ENCODE measurements around the gene PLA2G3. TPM values are rescaled to one million over a fixed set of nuclear protein-coding genes. Genes with fewer than 3 reads are reported as not detected.
"Not testable (repeated sequence)": the region's sequence is repeated elsewhere in the genome, so short reads cannot be mapped to it uniquely, and the experiment has no call there.

PLA2G3 gene, protein sequence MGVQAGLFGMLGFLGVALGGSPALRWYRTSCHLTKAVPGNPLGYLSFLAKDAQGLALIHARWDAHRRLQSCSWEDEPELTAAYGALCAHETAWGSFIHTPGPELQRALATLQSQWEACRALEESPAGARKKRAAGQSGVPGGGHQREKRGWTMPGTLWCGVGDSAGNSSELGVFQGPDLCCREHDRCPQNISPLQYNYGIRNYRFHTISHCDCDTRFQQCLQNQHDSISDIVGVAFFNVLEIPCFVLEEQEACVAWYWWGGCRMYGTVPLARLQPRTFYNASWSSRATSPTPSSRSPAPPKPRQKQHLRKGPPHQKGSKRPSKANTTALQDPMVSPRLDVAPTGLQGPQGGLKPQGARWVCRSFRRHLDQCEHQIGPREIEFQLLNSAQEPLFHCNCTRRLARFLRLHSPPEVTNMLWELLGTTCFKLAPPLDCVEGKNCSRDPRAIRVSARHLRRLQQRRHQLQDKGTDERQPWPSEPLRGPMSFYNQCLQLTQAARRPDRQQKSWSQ
- not detected for total RNA-seq

DNA sequence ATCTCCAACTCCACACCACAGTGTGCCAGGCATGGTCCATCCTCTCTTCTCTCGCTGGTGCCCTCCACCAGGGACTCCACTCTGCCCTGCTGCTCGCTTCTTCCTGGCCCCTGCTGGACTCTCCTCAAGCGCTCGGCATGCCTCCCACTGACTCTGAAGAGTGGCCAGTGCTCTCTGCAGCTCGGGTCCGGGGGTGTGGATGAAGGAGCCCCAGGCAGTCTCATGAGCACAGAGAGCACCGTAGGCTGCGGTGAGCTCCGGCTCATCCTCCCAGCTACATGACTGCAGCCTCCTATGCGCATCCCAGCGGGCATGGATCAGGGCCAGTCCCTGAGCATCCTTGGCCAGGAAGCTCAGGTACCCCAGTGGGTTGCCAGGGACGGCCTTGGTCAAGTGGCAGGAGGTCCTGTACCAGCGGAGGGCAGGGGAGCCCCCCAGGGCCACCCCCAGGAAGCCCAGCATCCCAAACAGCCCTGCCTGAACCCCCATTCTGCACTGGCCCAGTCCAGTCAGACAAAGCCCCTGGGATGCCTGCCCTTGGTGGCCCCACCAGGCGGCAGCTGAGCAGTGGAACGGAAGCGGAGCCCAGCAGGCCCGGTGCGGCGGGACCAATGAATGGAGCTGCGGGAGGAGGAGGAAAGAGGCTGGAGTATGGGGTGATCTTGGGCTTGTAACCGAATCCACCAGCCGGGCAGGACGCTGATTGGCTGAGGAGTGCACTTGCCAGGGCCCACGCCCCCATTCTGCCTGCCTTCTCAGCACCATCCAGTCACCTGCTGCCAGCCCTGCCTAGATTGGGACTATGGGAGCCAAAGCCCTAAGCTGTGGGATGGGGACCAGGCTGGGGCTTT, at the start of gene PLA2G3:
PLA2G3 (minus strand) TSS at position 643 of the 851 bp plus-strand sequence; CDS start at position 489, 154 bp downstream.
- POLR2A ChIA-PET, result no interaction called here
- H3K4me1 Mint-ChIP-seq, result peaks cover 11% of the 10 kb centered on the region
- peaks cover 2% of the 10 kb centered on the region for H3K27me3 Mint-ChIP-seq
- CTCF ChIA-PET, result interaction anchor here (1.3 to 1.5 kb wide), 2 partner anchors 11 to 12 kb away, joined by 3 to 4 read pairs; no protein-coding TSS in a partner anchor
- peaks cover 6% of the 10 kb centered on the region for H3K9me3 Mint-ChIP-seq
- no peaks in the 10 kb centered on the region for H3K36me3 Mint-ChIP-seq (ENCODE audit: low read depth)
- no peak within 1 kb of the TSS for H3K27ac Mint-ChIP-seq
- no peak within 1 kb of the TSS for H3K4me3 Mint-ChIP-seq
- no peak for DNase-seq

DNA sequence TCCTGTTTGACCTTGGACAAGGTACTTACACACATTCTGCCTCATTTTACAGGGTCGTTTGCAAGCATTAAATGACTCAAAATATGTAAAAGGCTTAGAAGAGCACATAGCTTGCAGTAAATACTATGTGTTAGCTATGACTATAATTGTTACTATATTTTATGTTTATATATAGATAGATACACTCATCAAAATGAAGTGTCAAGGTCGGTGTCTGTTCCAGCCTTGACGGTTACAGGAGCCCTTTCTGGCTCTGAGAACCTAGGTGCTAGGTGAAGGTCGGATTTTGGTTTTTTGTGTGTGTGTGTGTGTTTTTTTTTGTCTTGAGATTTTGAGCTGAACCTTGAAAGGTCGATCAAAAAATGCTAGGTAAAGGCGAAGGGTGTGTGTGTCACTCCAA, 47.3 kb upstream of the PLA2G3 start:
- Mint-ChIP-seq H3K4me1 (no peaks in the 10 kb centered on the region), H3K4me3 (no peak overlapping the region), H3K27ac (no peak overlapping the region), H3K27me3 (no peaks in the 10 kb centered on the region), H3K36me3 (ENCODE audit: low read depth) (peaks cover 2% of the 10 kb centered on the region), H3K9me3 (no peaks in the 10 kb centered on the region)
- POLR2A ChIA-PET, result no interaction called here
- CTCF ChIA-PET, result interaction anchor here (0.5 to 1.0 kb wide), 6 partner anchors 14 to 1588 kb away, joined by 3 to 4 read pairs (median 4); no protein-coding TSS in a partner anchor
- no peak for DNase-seq

DNA sequence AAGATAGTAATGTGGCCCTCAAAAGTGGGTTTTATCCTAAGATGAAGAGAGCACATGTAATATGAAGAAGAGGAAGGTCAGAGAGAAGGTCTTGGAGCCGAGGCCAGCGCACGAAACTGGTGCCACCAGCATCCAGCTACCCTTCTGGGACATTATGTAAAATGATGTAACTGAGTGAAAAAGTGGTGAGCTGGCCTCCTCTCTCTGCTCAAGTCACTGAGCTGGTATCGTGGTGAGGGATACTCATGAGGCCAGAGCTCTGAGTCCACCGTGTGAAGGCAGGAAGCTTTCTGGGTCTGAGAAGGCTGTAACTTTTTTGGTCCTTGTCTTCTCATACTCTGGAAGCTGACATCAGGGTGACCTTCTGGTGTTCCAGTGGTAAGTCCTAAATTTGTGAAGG, 44.7 kb upstream of the PLA2G3 start:
- Mint-ChIP-seq H3K27ac (no peak overlapping the region), H3K27me3 (no peaks in the 10 kb centered on the region), H3K9me3 (no peaks in the 10 kb centered on the region), H3K36me3 (ENCODE audit: low read depth) (peaks cover 10% of the 10 kb centered on the region), H3K4me1 (no peaks in the 10 kb centered on the region), H3K4me3 (no peak overlapping the region)
- CTCF ChIA-PET, result interaction anchor here (0.5 to 1.3 kb wide), 3 partner anchors 33 to 77 kb away, joined by 3 read pairs; no protein-coding TSS in a partner anchor
- POLR2A ChIA-PET, result no interaction called here
- no peak for DNase-seq

DNA sequence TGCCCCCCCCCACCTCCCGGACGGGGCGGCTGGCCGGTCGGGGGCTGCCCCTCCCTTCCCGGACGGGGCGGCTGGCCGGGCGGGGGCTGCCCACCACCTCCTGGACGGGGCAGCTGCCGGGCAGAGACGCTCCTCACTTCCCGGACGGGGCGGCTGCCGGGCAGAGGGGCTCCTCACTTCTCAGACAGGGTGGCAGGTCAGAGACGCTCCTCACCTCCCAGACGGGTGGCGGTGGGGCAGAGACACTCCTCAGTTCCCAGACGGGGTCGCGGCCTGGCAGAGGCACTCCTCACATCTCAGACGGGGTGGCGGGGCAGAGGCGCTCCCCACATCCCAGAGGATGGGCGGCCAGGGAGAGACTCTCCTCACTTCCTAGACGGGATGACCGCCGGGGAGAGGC, 43.7 kb upstream of the PLA2G3 start:
- no peak for DNase-seq
- Mint-ChIP-seq H3K9me3 (no peaks in the 10 kb centered on the region), H3K4me1 (no peaks in the 10 kb centered on the region), H3K27me3 (no peaks in the 10 kb centered on the region), H3K27ac (no peak overlapping the region), H3K36me3 (ENCODE audit: low read depth) (peaks cover 12% of the 10 kb centered on the region), H3K4me3 (no peak overlapping the region)
- CTCF ChIA-PET, result no interaction called here
- POLR2A ChIA-PET, result no interaction called here

DNA sequence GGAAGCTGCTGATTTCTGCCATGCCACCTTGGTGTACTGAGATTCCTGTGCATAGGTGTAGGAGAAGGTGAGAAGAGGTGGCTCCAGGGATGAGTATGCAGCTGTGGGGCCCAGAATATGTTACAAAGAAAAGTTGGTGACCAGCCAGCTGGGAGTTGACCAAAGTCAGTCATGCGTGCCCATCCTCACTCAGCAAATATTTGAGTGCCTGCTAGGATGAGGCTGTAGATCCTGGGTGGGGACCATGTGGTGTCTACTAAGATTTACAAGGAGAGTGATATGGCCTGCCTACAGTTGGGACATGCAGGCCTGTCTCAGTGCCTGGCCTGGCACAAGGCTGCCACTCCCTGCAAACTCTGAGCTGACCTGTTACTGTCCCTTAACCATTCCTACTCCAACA, 39.0 kb upstream of the PLA2G3 start:
- Mint-ChIP-seq H3K27ac (no peak overlapping the region), H3K4me1 (no peaks in the 10 kb centered on the region), H3K36me3 (ENCODE audit: low read depth) (peaks cover 19% of the 10 kb centered on the region), H3K4me3 (no peak overlapping the region), H3K27me3 (no peaks in the 10 kb centered on the region), H3K9me3 (no peaks in the 10 kb centered on the region)
- DNase-seq, result no peak
- CTCF ChIA-PET, result interaction anchor here (0.6 to 0.9 kb wide), 2 partner anchors 64 to 434 kb away, joined by 3 to 4 read pairs; no protein-coding TSS in a partner anchor
- POLR2A ChIA-PET, result no interaction called here

DNA sequence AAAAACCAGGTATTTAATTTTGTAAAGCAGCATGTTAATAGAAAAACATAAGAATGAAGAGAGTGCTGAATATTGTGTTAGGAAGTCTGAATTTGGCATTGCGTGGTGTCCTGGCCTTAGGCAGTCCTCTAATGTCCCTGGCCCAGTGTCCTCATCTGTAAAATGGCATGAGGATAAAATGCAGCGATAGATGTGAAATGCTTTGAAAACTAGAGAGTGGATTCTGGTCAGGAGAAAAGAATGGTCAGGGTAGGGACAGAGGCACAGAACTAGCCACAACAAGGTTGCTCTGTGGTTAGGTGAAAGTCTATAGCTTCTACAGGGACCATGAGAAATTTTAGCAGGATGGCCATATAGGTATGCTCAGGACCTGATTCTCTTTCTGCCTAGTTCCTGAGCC, 38.6 kb upstream of the PLA2G3 start:
- no peak overlapping the region for H3K4me3 Mint-ChIP-seq
- no peaks in the 10 kb centered on the region for H3K9me3 Mint-ChIP-seq
- DNase-seq, result no peak
- peaks cover 20% of the 10 kb centered on the region for H3K36me3 Mint-ChIP-seq (ENCODE audit: low read depth)
- ChIA-PET CTCF (interaction anchor here (0.9 kb wide), 1 partner anchor 63 kb away, joined by 4 read pairs; no protein-coding TSS in a partner anchor), POLR2A (no interaction called here)
- no peak overlapping the region for H3K27ac Mint-ChIP-seq
- no peaks in the 10 kb centered on the region for H3K27me3 Mint-ChIP-seq
- peaks cover 3% of the 10 kb centered on the region for H3K4me1 Mint-ChIP-seq

DNA sequence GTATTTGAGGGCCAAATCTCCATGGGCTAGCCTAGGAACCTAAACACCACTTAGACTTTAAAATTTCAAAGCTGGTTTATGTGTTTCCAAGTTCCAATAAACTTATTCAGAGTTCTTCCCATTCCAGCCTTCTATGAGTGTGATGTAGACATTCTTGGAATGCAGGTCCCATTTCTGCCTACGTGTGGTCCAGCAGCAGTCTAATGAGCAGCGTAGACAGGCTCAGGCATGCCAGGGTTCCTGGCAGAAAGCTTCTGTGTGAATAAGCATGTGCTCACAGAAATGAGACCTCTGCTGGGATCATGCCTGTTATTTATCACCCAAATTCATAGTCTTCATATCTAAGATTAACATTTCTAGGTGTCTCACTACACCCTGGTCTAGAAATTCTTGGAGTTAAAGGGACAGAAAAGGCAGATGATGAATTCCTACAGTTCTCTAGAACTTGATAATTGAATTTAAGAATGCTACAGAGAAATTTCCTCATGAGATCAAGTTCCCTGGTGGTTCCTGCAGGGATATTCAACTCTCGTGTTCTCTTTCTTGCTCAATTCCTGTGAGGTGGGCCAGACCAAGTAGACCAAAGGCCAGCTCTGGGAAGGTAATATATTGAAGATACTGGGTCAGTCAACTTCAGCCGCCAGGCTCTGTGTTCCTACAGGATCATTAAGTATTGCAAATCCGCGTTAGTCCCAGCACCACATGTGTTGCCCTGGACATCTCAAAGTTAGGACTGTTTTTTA, 37.3 kb upstream of the PLA2G3 start:
- H3K36me3 Mint-ChIP-seq (ENCODE audit: low read depth), result peaks cover 21% of the 10 kb centered on the region
- H3K4me3 Mint-ChIP-seq, result no peak overlapping the region
- ChIA-PET CTCF (interaction anchor here (1.6 kb wide), 1 partner anchor 14 kb away, joined by 4 read pairs; no protein-coding TSS in a partner anchor), POLR2A (no interaction called here)
- no peak for DNase-seq
- H3K27ac Mint-ChIP-seq, result no peak overlapping the region
- H3K4me1 Mint-ChIP-seq, result peaks cover 13% of the 10 kb centered on the region
- H3K9me3 Mint-ChIP-seq, result no peaks in the 10 kb centered on the region
- H3K27me3 Mint-ChIP-seq, result no peaks in the 10 kb centered on the region

DNA sequence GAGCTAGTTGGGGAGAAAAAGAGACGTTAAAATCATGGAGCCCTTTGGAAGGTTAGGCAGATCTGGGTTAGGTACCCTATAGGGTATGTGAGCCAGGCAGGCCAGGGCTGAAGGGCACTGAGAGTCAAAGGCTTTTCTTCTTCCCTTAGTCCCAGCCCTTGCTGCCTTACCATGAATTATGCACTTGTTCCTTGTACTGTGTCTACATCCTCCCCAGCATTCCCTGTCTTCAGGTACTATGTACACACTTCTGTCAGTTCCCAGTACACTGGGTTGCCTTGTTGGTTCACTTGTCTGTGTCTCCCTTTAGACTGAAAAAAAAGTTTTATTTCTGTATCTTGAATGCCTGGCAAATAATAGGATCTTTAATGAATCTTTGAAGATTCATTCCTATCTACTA, 36.6 kb upstream of the PLA2G3 start:
- peaks cover 21% of the 10 kb centered on the region for H3K36me3 Mint-ChIP-seq (ENCODE audit: low read depth)
- peaks cover 13% of the 10 kb centered on the region for H3K4me1 Mint-ChIP-seq
- H3K9me3 Mint-ChIP-seq, result no peaks in the 10 kb centered on the region
- H3K27me3 Mint-ChIP-seq, result no peaks in the 10 kb centered on the region
- no peak for DNase-seq
- POLR2A ChIA-PET, result no interaction called here
- no peak overlapping the region for H3K4me3 Mint-ChIP-seq
- CTCF ChIA-PET, result interaction anchor here (1.6 kb wide), 1 partner anchor 14 kb away, joined by 4 read pairs; no protein-coding TSS in a partner anchor
- H3K27ac Mint-ChIP-seq, result no peak overlapping the region

DNA sequence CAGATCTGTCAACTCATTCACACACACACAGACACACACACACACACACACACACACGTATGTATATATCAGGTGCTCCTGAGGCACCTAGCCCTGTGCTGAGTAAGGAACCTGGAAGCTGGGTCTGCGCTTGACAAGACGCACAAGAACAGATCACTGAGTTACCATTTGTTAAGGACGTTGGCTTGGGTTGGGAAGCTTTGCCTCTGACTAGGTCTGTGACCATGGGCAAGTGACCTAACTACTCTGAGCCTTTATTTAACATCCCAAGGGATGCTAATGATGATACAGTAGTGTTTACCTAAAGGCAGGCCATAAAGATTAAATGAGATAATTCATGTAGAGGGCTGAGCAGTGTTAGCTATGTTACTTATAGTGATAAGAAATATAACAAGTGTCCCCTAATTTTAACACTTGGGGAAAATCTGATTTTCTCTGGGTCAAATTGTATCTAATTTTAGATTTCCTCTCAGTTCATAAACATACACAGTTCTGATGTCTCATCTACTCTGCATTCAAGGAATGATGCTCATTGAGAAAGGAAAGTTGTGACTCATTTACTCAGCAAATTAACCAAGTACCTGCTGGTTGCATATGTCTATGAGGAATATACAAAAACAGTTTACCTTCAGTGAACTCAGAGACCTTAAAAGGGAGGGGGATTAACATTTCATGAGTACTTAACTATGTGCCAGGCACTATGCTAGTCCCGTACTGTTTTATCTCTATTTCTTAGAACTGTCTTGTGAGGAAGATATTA, 33.3 kb upstream of the PLA2G3 start:
- DNase-seq, result no peak
- Mint-ChIP-seq H3K27ac (no peak overlapping the region), H3K4me3 (no peak overlapping the region), H3K27me3 (no peaks in the 10 kb centered on the region), H3K4me1 (peaks cover 13% of the 10 kb centered on the region), H3K9me3 (no peaks in the 10 kb centered on the region), H3K36me3 (ENCODE audit: low read depth) (peaks cover 18% of the 10 kb centered on the region)
- ChIA-PET POLR2A (no interaction called here), CTCF (interaction anchor here (1.8 kb wide), 1 partner anchor 14 kb away, joined by 4 read pairs; no protein-coding TSS in a partner anchor)

DNA sequence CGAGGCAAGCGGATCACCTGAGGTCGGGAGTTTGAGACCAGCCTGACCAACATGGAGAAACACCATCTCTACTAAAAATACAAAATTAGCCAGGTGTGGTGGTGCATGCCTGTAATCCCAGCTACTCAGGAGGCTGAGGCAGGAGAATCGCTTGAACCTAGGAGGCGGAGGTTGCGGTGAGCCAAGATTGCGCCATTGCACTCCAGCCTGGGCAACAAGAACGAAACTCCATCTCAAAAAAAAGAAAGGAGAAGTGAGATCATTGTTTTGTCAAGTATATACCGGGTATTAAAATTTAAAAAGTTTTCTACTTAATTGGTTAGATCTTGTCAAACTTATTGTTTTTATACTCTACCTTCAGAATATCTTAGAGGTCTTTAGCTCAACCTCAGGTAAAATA, 31.4 kb upstream of the PLA2G3 start:
- peaks cover 17% of the 10 kb centered on the region for H3K4me1 Mint-ChIP-seq
- H3K27ac Mint-ChIP-seq, H3K4me3 Mint-ChIP-seq, H3K27me3 Mint-ChIP-seq, DNase-seq, H3K9me3 Mint-ChIP-seq: not testable (repeated sequence)
- peaks cover 20% of the 10 kb centered on the region for H3K36me3 Mint-ChIP-seq (ENCODE audit: low read depth)
- ChIA-PET POLR2A (interaction anchor here (0.6 kb wide), 1 partner anchor 215 kb away, joined by 8 read pairs; no protein-coding TSS in a partner anchor), CTCF (interaction anchor here (1.2 kb wide), 1 partner anchor 11 kb away, joined by 3 read pairs; no protein-coding TSS in a partner anchor)

DNA sequence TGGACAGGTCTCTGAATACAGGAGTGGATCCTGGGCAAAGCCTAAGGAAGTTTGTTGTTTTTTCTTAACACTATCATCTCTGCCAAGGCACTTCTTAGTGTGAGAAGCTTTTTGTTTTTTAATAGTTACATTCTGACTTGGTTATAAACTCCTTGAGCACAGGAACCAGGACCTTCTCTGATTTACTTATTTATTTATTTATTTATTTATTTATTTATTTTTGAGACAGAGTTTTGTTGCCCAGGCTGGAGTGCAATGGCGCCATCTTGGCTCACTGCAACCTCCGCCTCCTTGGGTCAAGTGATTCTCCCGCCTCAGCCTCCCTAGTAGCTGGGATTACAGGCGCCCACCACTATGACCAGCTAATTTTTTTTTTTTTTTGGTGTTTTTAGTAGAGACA, 30.7 kb upstream of the PLA2G3 start:
- POLR2A ChIA-PET, result no interaction called here
- DNase-seq, result no peak
- Mint-ChIP-seq H3K36me3 (ENCODE audit: low read depth) (peaks cover 22% of the 10 kb centered on the region), H3K27ac (no peak overlapping the region), H3K4me3 (no peak overlapping the region), H3K9me3 (no peaks in the 10 kb centered on the region), H3K27me3 (no peaks in the 10 kb centered on the region), H3K4me1 (peaks cover 17% of the 10 kb centered on the region)
- CTCF ChIA-PET, result interaction anchor here (0.6 to 1.2 kb wide), 2 partner anchors 10 to 11 kb away, joined by 3 read pairs; partner anchors contain the start of gene RNF185

All from activated CD4-positive, alpha-beta T cell treated with anti-CD3 and anti-CD28 coated beads, Interleukin-2, amount 10 ng/mL, durations not matched to agents 7 days and 5 days (primary cell).